IPS-20b (cell line): Measurements from ENCODE around the gene RAPGEF4.

ENCODE experiments used
- H3K27ac ChIP-seq: one replicate; pipeline ENCODE4 v1.5.1; 2013; ENCODE audit warnings: low read length
- H3K27me3 ChIP-seq: 2 replicates; pipeline ENCODE4 v1.6.1; 2013; ENCODE audit warnings: mild to moderate bottlenecking, low read length, inconsistent platforms; ENCODE audit not compliant: insufficient read depth
- H3K36me3 ChIP-seq: 2 replicates; pipeline ENCODE4 v1.6.1; 2013; ENCODE audit warnings: low read depth, mild to moderate bottlenecking, inconsistent platforms, low read length, moderate library complexity; ENCODE audit not compliant: insufficient read depth
- H3K4me1 ChIP-seq: 2 replicates; pipeline ENCODE4 v1.6.1; 2013; ENCODE audit warnings: mild to moderate bottlenecking, control low read depth, inconsistent platforms, low read length, moderate library complexity; ENCODE audit not compliant: insufficient read depth
- H3K4me3 ChIP-seq: 2 replicates; pipeline ENCODE4 v1.5.1; 2013; ENCODE audit warnings: mild to moderate bottlenecking, low read length, inconsistent platforms
- H3K9ac ChIP-seq: 2 replicates; pipeline ENCODE4 v1.6.1; 2013; ENCODE audit warnings: low read depth, mild to moderate bottlenecking, inconsistent platforms, low read length, moderate library complexity
- H3K9me3 ChIP-seq: 2 replicates; pipeline ENCODE4 v1.6.1; 2013; ENCODE audit warnings: mild to moderate bottlenecking, low read depth, low read length, inconsistent platforms; ENCODE audit not compliant: insufficient read depth

RAPGEF4 gene

DNA sequence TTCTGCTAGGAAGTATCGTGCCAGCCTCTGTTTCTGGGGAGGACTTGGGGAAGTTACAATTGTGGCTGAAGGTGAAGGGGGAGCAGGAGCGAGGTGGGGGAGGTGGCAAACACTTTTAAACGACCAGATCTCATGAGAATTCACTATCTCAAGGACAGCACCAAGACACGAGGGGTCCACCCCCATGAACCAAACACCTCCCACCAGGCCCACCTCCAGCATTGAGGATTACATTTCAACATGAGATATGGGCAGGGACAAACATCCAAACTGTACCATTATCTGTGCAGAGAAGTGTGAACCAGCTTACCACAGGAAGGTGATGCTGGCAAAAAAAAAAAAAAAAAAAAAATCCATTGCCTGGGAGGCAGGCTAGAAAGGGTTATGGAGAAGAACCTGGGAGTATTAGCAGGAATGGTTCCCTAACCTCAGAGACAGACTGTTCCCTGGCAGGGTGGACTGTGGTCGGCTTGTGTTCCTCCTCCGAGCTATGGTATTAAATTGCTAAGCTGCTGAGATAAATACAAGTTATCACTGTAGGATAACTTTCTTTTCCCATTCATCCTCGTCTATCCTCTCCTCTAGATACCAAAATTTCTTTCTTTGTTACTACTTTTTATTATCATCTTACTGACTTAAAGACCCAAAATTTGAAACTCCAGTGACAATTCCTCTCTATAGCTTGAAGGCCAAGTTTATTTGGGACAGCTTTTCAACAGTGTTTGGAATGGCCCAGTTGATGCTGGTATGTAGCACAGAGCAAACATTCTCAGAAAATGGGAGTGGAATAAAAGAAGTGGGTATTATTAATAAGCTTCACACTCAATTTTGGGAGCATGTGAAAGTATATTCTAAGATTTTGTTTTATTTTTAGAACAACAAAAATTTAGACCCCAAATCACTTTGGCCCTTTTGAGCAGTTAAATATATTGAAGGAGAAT is 266.3 kb downstream of the RAPGEF4 start:
- Histone ChIP-seq H3K27me3 (no peaks in the 10 kb centered on the region), H3K9ac (no peak overlapping the region), H3K27ac (no peak overlapping the region), H3K4me3 (no peak overlapping the region), H3K4me1 (peaks cover 12% of the 10 kb centered on the region), H3K36me3 (no peaks in the 10 kb centered on the region), H3K9me3 (no peaks in the 10 kb centered on the region)

DNA sequence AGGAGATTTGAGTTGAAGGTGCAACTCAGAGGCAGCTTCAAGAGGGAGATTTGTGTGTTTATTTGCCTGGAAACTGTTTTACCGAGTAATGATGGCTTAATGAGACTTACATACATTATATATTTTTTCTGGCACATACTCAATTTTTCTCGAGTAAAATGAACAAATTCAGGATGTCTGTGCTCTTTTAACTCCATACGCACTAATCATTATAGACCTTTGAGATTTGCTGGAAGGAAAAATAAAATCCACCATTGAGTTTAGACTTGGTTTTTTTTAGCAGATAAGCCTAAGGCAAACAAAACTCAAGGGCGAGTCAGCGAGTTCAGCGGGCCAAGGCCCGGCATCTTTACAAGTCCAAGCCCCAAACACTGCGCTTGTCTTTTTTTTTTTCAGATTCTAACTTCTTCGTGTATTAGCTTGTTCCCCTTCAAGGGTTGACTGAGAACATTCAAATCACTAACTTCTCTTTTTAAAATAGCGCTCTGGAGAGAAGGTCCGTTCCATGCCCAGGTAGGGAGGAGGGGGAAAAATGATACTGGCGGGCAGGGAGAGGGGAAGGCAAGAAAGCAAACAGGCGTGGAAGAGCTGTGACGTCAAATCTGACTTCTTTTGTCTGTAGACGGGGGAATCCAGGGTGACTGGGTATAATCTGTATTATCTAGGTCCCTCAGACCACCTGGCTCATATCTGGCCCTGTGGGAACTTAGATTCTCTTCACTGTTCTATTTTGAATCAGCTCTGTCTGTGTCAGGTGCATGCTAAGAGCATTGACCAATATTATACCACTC is 267.3 kb downstream of the RAPGEF4 start:
- no peak overlapping the region for H3K4me3 ChIP-seq
- no peaks in the 10 kb centered on the region for H3K9me3 ChIP-seq
- no peaks in the 10 kb centered on the region for H3K36me3 ChIP-seq
- no peak overlapping the region for H3K9ac ChIP-seq
- no peak overlapping the region for H3K27ac ChIP-seq
- peaks cover 12% of the 10 kb centered on the region; the same call in 1 of the 2 replicates for H3K4me1 ChIP-seq
- no peaks in the 10 kb centered on the region for H3K27me3 ChIP-seq

DNA sequence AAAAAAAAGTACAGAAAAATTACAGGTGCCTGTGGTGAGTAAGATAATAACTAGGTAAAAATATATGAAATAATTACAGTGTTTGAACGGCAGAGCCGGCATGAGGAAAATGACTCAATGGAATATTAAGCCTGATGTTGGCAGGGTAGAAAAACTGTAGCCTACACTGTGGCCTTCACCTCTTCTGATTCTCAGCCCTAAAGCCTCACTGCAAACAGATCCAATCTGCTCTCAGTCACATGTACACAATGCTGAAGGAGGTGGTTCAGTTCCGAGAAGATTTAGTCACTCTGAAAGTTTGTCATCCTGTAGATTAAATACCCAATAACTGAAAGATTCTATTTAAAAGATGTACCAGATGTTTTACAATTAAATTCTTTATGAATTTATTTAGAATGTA is 273.1 kb downstream of the RAPGEF4 start:
- H3K4me1 ChIP-seq = peaks cover 4% of the 10 kb centered on the region; the same call in 1 of the 2 replicates
- H3K9ac ChIP-seq = no peak overlapping the region
- H3K27ac ChIP-seq = no peak overlapping the region
- no peaks in the 10 kb centered on the region for H3K9me3 ChIP-seq
- no peaks in the 10 kb centered on the region for H3K27me3 ChIP-seq
- no peak overlapping the region for H3K4me3 ChIP-seq
- no peaks in the 10 kb centered on the region for H3K36me3 ChIP-seq

- Histone ChIP-seq H3K36me3 (no peaks in the 10 kb centered on the region), H3K4me1 (0 out of 2 replicates have a peak, but pooled peaks cover 4% of the 10 kb centered on the region), H3K27me3 (no peaks in the 10 kb centered on the region), H3K9me3 (no peaks in the 10 kb centered on the region), H3K4me3 (no peak overlapping the region), H3K27ac (no peak overlapping the region), H3K9ac (no peak overlapping the region)
Observed at GRCh38 chr2:173010233-173010632, 274.6 kb downstream of the RAPGEF4 start.

- H3K4me1 ChIP-seq = no peaks in the 10 kb centered on the region
- H3K9ac ChIP-seq = no peak overlapping the region
- no peaks in the 10 kb centered on the region for H3K9me3 ChIP-seq
- H3K27ac ChIP-seq = no peak overlapping the region
- no peaks in the 10 kb centered on the region for H3K36me3 ChIP-seq
- H3K4me3 ChIP-seq = no peak overlapping the region
- H3K27me3 ChIP-seq = no peaks in the 10 kb centered on the region
Observed at GRCh38 chr2:173016451-173016850, 280.8 kb downstream of the RAPGEF4 start.

- no peak overlapping the region for H3K27ac ChIP-seq
- H3K9ac ChIP-seq = no peak overlapping the region
- H3K27me3 ChIP-seq = no peaks in the 10 kb centered on the region
- no peak overlapping the region for H3K4me3 ChIP-seq
- H3K4me1 ChIP-seq = no peaks in the 10 kb centered on the region
- no peaks in the 10 kb centered on the region for H3K9me3 ChIP-seq
- no peaks in the 10 kb centered on the region for H3K36me3 ChIP-seq
Observed at GRCh38 chr2:173017646-173018420, 282.2 kb downstream of the RAPGEF4 start.

DNA sequence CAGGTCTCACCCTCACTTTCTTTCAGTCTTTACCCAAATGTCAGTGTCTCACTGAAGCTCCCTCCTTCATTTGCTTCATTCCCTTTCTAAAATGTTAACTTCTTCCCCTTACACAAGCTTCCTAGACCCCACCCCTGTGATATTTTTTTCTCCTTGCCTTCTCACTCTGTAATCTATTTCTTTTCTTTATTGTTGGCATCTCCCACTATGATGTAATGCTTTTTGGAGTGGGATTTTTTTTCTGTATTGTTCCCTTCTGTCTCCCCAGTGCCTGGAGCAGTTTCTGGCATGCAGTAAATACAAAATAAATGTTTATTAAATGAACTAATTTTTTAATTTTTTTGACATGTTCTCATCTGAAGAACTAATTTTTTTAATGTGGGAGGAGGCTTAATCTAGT is 284.1 kb downstream of the RAPGEF4 start:
- Histone ChIP-seq H3K27me3 (no peaks in the 10 kb centered on the region), H3K36me3 (no peaks in the 10 kb centered on the region), H3K9ac (no peak overlapping the region), H3K4me3 (no peak overlapping the region), H3K27ac (no peak overlapping the region), H3K9me3 (no peaks in the 10 kb centered on the region), H3K4me1 (no peaks in the 10 kb centered on the region)

DNA sequence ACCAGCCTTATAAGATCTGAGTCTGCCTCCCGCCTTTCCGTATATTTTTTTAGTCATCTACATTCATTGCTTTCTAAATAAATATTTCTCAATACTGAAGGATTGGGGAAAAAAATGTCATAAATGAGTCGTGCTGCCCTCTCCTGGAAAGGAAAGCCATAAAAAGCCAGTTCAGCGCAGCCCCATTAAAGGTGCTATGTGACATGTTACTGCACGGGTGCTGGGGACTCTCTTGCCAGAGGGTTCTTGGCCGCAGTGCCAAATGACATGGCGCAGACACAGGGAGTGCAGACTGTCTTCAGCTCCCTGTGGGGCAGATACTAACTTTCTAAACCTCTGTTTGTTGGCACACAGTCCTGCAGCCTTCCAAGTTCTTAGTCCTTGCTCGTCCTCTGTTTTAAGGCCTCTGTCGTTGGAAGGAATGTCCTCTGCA is 286.3 kb downstream of the RAPGEF4 start:
- no peaks in the 10 kb centered on the region for H3K9me3 ChIP-seq
- H3K4me3 ChIP-seq = no peak overlapping the region
- H3K27ac ChIP-seq = no peak overlapping the region

GRCh38 chr2:173023718-173024117 is 288.1 kb downstream of the RAPGEF4 start:
- no peak overlapping the region for H3K4me3 ChIP-seq
- H3K27me3 ChIP-seq = no peaks in the 10 kb centered on the region
- no peaks in the 10 kb centered on the region for H3K36me3 ChIP-seq
- H3K9me3 ChIP-seq = no peaks in the 10 kb centered on the region
- H3K9ac ChIP-seq = no peak overlapping the region
- peaks cover 4% of the 10 kb centered on the region; the same call in 1 of the 2 replicates for H3K4me1 ChIP-seq
- no peak overlapping the region for H3K27ac ChIP-seq

More for the DNA sequence above, 286.3 kb downstream of the RAPGEF4 start:
- no peaks in the 10 kb centered on the region for H3K27me3 ChIP-seq
- H3K36me3 ChIP-seq = no peaks in the 10 kb centered on the region
- no peak overlapping the region for H3K9ac ChIP-seq
- H3K4me1 ChIP-seq = no peaks in the 10 kb centered on the region

- H3K27ac ChIP-seq = no peak overlapping the region
- H3K4me3 ChIP-seq = no peak overlapping the region
- H3K9me3 ChIP-seq = no peaks in the 10 kb centered on the region
- no peaks in the 10 kb centered on the region for H3K36me3 ChIP-seq
- H3K4me1 ChIP-seq = peaks cover 4% of the 10 kb centered on the region; the same call in 1 of the 2 replicates
- H3K9ac ChIP-seq = no peak overlapping the region
- H3K27me3 ChIP-seq = no peaks in the 10 kb centered on the region
Observed at GRCh38 chr2:173026479-173026878, 290.8 kb downstream of the RAPGEF4 start.
